GM21825 (cell line): ENCODE data around the gene CHRNA7.

ENCODE experiments used
- ATAC-seq: cut with Tn5 transposase; IDR thresholded peaks from one replicate; pipeline ENCODE4 v1.9.1; 2021; ENCODE audit warnings: mild to moderate bottlenecking, moderate library complexity; ENCODE audit not compliant: unreplicated experiment

The CHRNA7 gene

GRCh38 chr15:32029862-32030781 is at the start of gene CHRNA7:
Gene CHRNA7, plus strand, starts transcription at chr15:32030515. Its CDS starts 80 bp downstream, at chr15:32030595.
- ATAC-seq, result no peak

- ATAC-seq, result no peak
Observed at GRCh38 chr15:31985607-31986006, 44.7 kb upstream of the CHRNA7 start.

- ATAC-seq, result no peak
Observed at GRCh38 chr15:31993062-31993461, 37.3 kb upstream of the CHRNA7 start.

- no peak for ATAC-seq
Observed at GRCh38 chr15:31997711-31998110, 32.6 kb upstream of the CHRNA7 start.

- no peak for ATAC-seq
Observed at GRCh38 chr15:32003558-32003957, 26.8 kb upstream of the CHRNA7 start.

GRCh38 chr15:32004249-32004648 is 26.1 kb upstream of the CHRNA7 start:
- ATAC-seq, result no peak

GRCh38 chr15:32007355-32007960 is 22.9 kb upstream of the CHRNA7 start:
- no peak for ATAC-seq

- no peak for ATAC-seq
Observed at GRCh38 chr15:32014953-32015352, 15.4 kb upstream of the CHRNA7 start.

GRCh38 chr15:32020156-32020555 is 10.2 kb upstream of the CHRNA7 start:
- ATAC-seq, result no peak

GRCh38 chr15:32028921-32029320 is 1.4 kb upstream of the CHRNA7 start:
- no peak for ATAC-seq

GRCh38 chr15:32029409-32029861 is 880 bp upstream of the CHRNA7 start:
- ATAC-seq, result no peak

- ATAC-seq, result no peak
Observed at GRCh38 chr15:32030795-32031194, 480 bp downstream of the CHRNA7 start.

GRCh38 chr15:32033186-32033890 is 3.0 kb downstream of the CHRNA7 start:
- no peak for ATAC-seq

GRCh38 chr15:32034106-32034505 is 3.8 kb downstream of the CHRNA7 start:
- ATAC-seq, result no peak

GRCh38 chr15:32035285-32035684 is 5.0 kb downstream of the CHRNA7 start:
- ATAC-seq, result no peak

GRCh38 chr15:32036971-32037370 is 6.7 kb downstream of the CHRNA7 start:
- ATAC-seq, result no peak

- ATAC-seq, result no peak
Observed at GRCh38 chr15:32041294-32041693, 11.0 kb downstream of the CHRNA7 start.

GRCh38 chr15:32042269-32042972 is 12.1 kb downstream of the CHRNA7 start:
- no peak for ATAC-seq

- ATAC-seq, result no peak
Observed at GRCh38 chr15:32053719-32054118, 23.4 kb downstream of the CHRNA7 start.

GRCh38 chr15:32057876-32058425 is 27.6 kb downstream of the CHRNA7 start:
- no peak for ATAC-seq

GRCh38 chr15:32060706-32061105 is 30.4 kb downstream of the CHRNA7 start:
- ATAC-seq, result no peak
